Measurements from ENCODE around the gene ZNF692.

ZNF692 gene

GRCh38 chr1:248849152-248849551 is 9.7 kb downstream of the ZNF692 start:
- TF ChIP-seq, protein P1, sequence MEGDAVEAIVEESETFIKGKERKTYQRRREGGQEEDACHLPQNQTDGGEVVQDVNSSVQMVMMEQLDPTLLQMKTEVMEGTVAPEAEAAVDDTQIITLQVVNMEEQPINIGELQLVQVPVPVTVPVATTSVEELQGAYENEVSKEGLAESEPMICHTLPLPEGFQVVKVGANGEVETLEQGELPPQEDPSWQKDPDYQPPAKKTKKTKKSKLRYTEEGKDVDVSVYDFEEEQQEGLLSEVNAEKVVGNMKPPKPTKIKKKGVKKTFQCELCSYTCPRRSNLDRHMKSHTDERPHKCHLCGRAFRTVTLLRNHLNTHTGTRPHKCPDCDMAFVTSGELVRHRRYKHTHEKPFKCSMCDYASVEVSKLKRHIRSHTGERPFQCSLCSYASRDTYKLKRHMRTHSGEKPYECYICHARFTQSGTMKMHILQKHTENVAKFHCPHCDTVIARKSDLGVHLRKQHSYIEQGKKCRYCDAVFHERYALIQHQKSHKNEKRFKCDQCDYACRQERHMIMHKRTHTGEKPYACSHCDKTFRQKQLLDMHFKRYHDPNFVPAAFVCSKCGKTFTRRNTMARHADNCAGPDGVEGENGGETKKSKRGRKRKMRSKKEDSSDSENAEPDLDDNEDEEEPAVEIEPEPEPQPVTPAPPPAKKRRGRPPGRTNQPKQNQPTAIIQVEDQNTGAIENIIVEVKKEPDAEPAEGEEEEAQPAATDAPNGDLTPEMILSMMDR (IDR thresholded peaks at IDR 0.05; ENCODE audit: low read depth, low read length), result no peak

DNA sequence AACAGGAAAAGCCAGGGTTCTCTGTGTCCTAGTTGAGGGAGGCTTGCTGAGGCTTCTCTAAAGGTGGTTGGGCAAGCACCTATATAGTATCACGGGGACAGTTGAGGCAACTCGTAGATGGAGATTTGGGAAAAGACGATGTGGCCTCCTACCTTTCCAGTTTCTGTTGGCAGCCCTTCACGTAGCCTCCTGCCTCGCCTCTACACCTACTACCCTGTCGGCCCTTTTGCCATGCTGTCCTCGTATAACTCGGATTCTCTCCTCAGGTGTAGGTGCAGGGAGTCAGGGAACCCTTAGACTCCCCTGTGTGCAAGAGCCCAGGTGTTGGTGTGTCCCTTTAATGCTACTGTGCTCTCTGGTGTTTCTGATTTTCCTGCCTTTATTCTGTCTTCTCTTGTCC is 10.3 kb downstream of the ZNF692 start:
- no peak for DNase-seq (ENCODE audit: low read depth in 2 of 2)
- no peak overlapping the region for H3K4me3 ChIP-seq (replicated peaks in 1 of 2; ENCODE audit: low read depth in 2 of 2, low read length in 2 of 2)
- TF ChIP-seq, protein P1 (IDR thresholded peaks at IDR 0.05; ENCODE audit: low read depth, low read length), result no peak

More at GRCh38 chr1:248849152-248849551, 9.7 kb downstream of the ZNF692 start:
- no peak for DNase-seq (ENCODE audit: low read depth in 2 of 2)
- H3K4me3 ChIP-seq (replicated peaks in 1 of 2; ENCODE audit: low read depth in 2 of 2, low read length in 2 of 2), result no peak overlapping the region

- TF ChIP-seq, protein P1 (IDR thresholded peaks at IDR 0.05; ENCODE audit: low read depth, low read length), result no peak
- H3K4me3 ChIP-seq (replicated peaks in 1 of 2; ENCODE audit: low read depth in 2 of 2, low read length in 2 of 2), result no peak overlapping the region
- no peak for DNase-seq (ENCODE audit: low read depth in 2 of 2)
Measured at GRCh38 chr1:248847956-248848561, 10.8 kb downstream of the ZNF692 start.

DNA sequence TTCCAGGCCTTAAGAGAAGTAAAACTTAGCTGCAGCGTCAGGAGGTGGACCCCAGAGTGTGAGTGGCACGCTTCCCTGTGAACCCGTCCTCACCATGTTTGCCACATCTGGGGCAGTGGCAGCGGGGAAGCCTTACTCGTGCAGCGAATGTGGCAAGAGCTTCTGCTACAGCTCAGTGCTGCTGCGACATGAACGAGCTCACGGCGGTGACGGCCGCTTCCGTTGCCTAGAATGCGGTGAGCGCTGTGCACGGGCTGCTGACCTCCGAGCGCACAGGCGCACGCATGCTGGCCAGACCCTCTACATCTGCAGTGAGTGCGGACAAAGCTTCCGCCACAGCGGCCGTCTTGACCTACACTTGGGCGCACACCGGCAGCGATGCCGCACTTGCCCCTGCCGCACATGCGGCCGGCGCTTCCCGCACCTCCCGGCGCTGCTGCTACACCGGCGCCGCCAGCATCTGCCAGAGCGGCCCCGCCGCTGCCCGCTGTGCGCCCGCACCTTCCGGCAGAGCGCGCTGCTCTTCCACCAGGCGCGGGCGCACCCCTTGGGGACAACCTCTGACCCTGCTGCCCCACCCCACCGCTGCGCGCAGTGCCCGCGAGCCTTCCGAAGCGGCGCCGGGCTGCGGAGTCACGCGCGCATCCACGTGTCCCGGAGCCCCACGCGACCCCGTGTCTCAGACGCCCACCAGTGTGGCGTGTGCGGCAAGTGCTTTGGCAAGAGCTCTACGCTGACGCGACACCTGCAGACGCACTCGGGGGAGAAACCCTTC is 11.5 kb downstream of the ZNF692 start:
- no peak overlapping the region for H3K4me3 ChIP-seq (replicated peaks in 1 of 2; ENCODE audit: low read depth in 2 of 2, low read length in 2 of 2)
- no peak for DNase-seq (ENCODE audit: low read depth in 2 of 2)
- TF ChIP-seq, protein P1 (IDR thresholded peaks at IDR 0.05; ENCODE audit: low read depth, low read length), result no peak

DNA sequence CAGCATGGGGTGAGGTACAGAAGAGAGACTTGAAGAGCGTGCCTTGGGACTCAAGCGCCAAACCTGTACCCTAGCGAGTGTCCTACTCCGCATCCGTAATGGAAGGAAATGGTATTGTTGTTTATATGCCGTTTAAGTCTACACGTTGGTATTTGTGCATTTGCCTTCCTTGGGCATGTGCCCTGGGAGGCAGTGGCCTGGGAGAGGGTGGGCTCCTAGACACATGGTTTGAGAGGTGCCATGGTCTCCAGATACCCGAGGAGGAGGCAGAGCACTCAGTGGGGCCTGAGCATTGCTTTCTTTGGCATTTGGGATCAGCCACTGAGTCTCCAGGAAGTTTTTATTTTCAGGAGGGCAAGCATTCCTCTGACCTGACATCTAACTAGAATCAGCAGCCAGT is 14.4 kb downstream of the ZNF692 start:
- no peak for DNase-seq (ENCODE audit: low read depth in 2 of 2)
- TF ChIP-seq, protein P1 (IDR thresholded peaks at IDR 0.05; ENCODE audit: low read depth, low read length), result no peak
- no peak overlapping the region for H3K4me3 ChIP-seq (replicated peaks in 1 of 2; ENCODE audit: low read depth in 2 of 2, low read length in 2 of 2)

- TF ChIP-seq, protein P1 (IDR thresholded peaks at IDR 0.05; ENCODE audit: low read depth, low read length), result no peak
- H3K4me3 ChIP-seq (replicated peaks in 1 of 2; ENCODE audit: low read depth in 2 of 2, low read length in 2 of 2), result no peak overlapping the region
- no peak for DNase-seq (ENCODE audit: low read depth in 2 of 2)
Measured at GRCh38 chr1:248843687-248844086, 15.2 kb downstream of the ZNF692 start.

Measured in cardiac fibroblast (primary cell).